ENCODE results near the gene ELANE.

The ELANE gene

DNA sequence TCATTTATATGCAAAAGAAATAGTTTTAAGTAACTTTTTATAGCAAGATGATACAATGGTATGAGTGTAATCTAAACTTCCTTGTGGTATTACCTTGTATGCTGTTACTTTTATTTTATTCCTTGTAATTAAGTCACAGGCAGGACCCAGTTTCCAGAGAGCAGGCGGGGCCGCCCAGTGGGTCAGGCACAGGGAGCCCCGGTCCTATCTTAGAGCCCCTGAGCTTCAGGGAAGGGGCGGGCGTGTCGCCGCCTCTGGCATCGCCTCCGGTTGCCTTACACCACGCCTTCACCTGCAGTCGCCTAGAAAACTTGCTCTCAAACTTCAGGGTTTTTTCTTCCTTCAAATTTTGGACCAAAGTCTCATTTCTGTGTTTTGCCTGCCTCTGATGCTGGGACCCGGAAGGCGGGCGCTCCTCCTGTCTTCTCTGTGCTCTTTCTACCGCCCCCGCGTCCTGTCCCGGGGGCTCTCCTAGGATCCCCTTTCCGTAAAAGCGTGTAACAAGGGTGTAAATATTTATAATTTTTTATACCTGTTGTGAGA lies 40.5 kb upstream of the ELANE start:
- no peak for TF ChIP-seq CTCF (conservative IDR thresholded peaks at IDR 0.05)
- no peak overlapping the region for H3K27ac ChIP-seq

DNA sequence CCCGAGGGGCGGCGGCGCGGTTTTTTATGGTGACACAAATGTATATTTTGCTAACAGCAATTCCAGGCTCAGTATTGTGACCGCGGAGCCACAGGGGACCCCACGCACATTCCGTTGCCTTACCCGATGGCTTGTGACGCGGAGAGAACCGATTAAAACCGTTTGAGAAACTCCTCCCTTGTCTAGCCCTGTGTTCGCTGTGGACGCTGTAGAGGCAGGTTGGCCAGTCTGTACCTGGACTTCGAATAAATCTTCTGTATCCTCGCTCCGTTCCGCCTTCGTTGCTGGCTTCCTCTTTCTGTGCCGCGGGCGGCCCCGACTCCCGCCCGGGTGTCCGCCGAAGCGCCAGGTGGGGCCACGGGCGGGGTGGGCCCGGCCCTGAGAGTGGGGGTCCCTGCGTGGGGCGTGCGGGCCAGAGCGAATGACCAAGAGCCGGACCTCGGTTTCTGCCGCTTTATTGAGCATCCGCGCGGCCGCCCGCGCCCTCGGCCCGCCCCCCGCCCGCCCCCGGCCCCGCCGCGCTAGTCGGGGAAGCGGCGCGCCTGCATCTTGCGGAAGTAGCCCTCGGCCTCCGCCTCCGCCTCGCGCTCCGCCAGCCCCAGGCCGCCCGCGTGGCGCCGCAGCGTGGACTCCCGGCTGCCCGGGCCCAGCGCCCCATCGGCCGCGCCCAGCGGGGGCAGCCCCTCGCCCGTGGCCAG lies 39.9 kb upstream of the ELANE start:
- no peak for TF ChIP-seq CTCF (conservative IDR thresholded peaks at IDR 0.05)
- no peak overlapping the region for H3K27ac ChIP-seq

DNA sequence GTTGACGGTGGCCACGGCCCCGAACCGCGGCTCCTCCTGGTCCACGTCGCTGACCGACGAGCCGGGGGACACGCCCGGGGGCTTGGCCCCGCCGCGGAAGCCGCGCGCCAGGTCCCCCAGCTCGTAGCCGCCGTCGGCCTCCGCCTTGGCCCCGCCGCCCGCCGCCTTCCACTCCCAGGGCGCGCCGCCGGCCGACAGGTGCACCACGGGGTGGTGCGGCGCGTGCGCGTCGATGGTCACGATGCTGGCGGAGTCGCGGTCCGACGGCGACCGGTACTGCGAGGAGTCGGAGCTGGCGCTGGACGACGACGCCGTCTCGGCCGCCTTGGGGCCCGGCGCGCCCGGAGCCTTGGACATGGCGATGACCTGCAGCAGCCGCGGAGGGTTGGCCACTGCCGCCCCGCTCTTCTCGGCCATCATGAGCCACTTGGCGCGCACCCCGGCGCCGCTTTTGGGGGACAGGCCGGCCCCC lies 39.3 kb upstream of the ELANE start:
- no peak overlapping the region for H3K27ac ChIP-seq
- TF ChIP-seq CTCF (conservative IDR thresholded peaks at IDR 0.05) = no peak

DNA sequence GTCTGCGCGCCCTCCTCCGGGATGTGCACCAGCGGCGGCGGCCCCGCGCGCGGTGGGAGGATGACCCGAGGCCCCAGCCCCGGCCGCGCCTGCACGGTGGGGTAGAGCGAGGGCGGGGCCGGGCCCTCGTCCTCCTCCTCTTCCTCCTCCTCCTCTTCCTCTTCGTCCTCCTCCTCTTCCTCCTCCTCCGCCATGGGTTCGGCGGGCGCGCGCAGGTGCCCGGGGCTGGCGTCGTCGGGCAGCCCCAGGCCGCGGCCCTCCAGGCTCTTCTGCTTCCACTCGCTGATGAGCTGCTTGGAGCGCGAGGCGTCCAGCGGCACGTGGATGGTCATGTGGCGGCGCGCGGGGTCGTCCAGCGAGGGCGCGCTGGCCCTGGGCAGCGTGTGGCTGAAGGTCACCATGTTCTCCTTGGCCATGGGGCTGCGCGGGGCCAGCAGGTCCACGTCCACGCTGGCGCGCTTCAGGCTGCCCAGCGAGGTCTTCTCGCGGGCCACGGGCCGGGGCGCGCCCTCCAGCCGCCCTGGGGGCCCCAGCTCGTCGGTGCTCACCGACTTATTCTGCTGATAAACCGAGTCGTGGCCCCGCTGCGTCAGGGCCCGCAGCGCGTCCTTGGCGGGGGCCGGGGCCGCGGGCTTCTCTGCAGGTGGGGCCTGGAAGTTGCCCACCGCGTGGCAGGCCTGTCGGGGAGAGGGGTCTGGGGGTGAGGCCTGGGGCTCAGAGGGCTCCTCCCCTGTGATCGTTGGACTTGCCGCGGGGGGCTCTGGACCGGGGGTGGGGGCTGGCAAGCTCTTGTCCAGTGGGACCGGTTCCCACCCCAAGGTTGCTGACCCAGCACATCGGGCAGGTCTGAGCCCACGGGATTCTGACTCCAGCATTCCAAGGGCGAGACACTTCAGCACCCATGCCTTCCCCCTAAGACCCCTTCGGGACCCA lies 38.6 kb upstream of the ELANE start:
- no peak for TF ChIP-seq CTCF (conservative IDR thresholded peaks at IDR 0.05)
- H3K27ac ChIP-seq = no peak overlapping the region

- TF ChIP-seq CTCF (conservative IDR thresholded peaks at IDR 0.05) = no peak
- H3K27ac ChIP-seq = no peak overlapping the region
Measured at GRCh38 chr19:814152-815078, 37.7 kb upstream of the ELANE start.

- no peak overlapping the region for H3K27ac ChIP-seq
- no peak for TF ChIP-seq CTCF (conservative IDR thresholded peaks at IDR 0.05)
Measured at GRCh38 chr19:815079-815774, 36.9 kb upstream of the ELANE start.

Data from VCaP (cell line).